GM08714 (cell line): ENCODE results near the gene SLC44A4.

Experiments used
- H3K4me3 ChIP-seq: fragments of 200-500 bp; sonication (Bioruptor generic); 2 replicates; pipeline ENCODE4 v1.5.1; 2014; ENCODE audit warnings: mild to moderate bottlenecking, low read length, inconsistent platforms
- ZNF274 ChIP-seq: IDR thresholded peaks from 2 replicates; pipeline ENCODE4 v1.6.1; 2012; ENCODE audit warnings: mild to moderate bottlenecking, low read depth, low read length

The SLC44A4 gene

DNA sequence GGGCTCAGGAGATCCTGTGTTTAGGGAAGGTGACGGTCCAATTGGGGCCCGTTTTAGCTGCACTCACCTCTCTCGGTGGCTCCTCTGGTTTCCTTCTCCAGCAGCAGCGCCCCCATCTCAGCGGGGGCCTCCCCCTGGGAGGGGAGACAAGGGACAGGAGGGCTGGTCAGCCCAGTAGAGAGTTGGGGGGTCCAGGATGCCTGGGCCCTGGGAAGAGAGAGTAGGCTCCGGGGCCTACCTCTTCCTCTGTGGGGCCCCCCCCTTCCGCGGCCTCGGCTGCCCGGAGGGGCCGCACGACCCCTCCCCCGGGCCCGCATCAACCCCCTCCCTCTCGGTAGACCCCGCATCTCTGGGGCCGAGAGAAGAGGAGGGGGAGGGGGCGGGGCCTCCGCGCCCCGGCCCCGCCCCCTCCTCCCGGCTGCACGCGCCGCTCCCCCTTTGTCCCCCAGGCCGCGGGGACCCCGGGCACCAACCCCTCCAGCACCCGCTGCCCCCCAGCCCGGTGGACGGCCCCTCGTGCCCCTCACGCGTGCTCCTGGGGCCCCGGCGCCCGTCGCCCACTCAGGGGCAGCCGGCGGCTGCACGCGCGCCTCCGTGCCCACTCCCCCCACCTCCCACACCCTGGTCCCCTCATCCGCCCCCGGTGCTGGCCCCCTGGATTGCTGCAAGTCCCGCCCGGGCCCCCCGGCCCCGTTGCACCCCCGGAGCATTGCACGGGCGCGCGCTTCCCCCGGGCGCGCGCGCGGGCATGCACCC, 18.2 kb upstream of the SLC44A4 start:
- H3K4me3 ChIP-seq = peak overlapping the region; percentile 95
- no peak for TF ChIP-seq ZNF274

DNA sequence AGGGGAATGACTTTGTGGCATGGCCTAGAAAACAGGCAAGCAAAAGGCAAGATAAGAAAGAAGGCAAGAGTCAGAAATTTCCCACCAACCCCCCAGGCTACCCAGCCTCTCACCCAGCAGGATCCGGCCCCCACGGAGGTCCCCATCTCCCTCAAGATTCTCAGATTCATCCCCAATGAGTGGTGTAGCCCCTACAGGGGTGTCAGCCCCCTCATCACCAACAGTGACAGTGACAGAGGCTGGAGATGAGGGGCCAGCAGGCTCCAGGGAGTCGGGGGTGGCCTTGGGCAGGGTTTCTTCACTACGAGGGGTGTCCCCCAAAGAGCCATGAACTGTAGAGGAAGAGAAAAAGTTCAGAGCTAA, 17.7 kb upstream of the SLC44A4 start:
- peak overlapping the region; percentile 95 for H3K4me3 ChIP-seq
- no peak for TF ChIP-seq ZNF274

DNA sequence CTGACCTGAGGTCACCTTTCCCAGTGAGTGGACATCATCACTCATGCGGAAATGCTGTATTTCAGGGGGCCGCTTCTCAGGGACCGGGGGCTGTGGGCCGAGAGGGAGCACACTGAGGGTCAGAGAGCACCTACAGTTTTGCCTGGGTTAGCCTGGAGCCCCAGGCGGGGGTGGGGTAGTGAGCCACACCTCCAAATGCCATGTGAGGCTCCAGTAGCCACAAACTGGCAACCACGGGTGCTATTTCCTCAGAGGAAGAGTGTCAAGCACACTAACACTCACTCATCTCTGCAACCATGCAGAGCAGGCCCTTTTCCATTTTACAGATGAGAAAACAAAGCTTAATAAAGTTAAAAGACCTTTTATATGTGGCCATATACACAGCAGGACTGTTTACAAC, 14.0 kb upstream of the SLC44A4 start:
- no peak overlapping the region for H3K4me3 ChIP-seq
- TF ChIP-seq ZNF274 = no peak

DNA sequence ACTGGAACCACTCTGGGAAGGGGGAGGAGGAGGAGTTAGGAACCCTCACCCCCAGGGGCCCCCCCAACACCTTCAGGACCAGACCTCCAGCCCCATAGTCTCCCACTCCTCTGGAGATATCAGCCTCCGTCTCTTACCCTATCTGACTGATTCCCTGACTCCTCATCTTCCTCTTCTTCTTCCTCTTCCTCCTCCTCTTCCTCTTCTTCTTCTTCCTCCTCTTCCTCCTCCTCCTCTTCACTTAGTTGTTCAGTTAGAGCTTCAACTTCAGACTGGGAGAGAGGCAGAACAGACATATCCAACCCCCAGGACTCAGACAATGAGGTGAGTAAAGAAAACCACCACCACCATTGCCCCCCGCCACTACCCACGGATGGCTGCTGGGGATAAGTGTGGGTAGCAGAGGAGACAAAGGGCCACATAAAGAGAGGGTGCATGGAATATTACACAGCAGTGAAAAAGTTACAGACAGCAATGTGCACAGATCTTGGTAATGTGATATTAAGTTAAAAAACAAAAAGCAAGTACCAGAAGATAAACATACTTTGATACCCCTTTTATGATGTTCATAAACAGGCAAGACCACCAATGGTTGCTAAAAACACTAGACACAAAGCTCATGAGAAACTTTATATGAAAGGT, 10.7 kb upstream of the SLC44A4 start:
- H3K4me3 ChIP-seq = no peak overlapping the region

DNA sequence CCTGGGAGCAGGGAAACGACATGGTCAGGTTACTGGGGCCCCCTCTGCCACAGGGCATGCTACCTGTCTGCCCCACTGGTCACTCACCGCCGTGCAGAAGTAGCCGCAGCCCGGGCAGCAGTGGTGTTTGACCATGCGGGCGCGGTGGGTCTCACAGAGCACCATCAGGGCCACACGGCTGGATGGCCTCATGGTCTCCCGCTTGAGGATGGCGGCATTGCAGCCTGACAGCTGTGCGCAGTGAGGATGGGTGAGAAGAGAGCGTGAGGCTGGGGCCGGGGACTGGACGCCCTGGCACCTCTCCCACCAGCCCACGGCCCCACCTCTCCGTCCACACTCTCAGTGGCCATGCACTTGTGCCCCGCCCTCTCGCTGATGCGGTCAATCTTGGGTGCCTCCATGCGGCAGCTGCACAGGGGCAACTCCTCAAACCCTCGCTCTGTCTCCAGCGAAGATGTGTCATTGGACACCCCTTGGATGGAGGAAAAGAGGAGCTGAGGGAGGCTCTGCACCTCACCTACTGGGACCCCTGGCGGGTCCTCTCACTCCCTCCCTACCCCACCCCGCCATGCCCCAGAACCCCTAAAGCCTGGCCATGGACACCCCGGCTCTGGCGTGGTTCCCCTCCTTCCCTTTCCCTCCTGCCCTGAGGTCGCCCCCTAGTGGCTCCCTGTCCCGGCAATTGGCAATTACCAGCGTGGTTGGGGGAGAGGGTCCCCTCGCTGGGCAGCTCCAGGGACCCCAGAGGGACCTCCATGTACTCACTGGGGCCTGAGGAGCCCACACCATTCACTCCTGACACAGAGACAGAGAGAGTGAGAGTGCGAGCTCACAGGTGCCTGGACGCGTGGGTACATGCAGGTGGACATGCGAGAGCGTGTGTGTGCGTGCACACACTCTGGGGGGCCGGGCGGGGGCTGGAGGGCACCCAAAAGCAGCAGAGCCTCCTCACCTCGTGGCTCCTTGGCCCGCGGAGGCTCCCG, 9.8 kb upstream of the SLC44A4 start:
- TF ChIP-seq ZNF274 = no peak
- H3K4me3 ChIP-seq = no peak overlapping the region

More for the DNA sequence above, 10.7 kb upstream of the SLC44A4 start:
- TF ChIP-seq ZNF274 = no peak

DNA sequence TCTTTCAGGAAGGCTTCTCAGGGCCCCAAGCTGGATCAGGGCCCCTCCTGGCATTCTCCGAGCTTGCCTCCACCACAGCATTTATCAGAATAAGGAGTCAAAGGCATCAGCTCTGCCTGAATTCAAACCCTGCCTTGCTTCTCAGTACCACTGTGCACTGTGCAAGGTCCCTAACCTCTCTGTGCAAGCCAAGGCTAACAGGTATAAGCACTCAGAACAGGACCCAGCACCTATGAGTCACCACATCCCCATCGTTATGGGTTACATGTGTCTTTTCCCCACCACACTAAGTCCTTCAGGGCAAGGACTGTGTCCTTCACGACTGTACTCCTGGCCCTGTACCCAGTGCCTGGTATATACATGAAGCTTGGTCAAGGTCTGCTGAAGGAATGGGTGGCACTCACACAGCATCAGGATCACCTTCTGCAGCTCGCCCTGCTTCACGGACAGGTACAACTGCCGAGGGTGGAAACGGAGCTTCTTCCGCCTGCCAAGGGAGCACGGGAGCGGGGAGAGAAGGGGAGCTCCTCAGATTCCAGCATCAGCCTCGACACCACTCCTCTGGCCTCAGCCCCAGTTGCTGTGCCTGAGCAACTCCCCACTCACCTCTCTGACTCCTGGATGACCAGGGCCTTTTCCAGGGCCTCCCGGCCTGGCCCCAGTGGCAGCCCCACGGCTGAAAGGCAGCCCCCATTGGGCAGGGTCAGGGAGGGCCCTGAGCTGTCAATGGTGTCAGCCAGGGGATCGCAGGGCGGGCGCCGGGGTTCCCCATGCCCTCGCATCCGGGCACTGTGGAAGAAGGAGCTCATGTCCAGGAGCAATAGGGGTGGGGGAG, 8.6 kb upstream of the SLC44A4 start:
- no peak for TF ChIP-seq ZNF274
- H3K4me3 ChIP-seq = no peak overlapping the region

DNA sequence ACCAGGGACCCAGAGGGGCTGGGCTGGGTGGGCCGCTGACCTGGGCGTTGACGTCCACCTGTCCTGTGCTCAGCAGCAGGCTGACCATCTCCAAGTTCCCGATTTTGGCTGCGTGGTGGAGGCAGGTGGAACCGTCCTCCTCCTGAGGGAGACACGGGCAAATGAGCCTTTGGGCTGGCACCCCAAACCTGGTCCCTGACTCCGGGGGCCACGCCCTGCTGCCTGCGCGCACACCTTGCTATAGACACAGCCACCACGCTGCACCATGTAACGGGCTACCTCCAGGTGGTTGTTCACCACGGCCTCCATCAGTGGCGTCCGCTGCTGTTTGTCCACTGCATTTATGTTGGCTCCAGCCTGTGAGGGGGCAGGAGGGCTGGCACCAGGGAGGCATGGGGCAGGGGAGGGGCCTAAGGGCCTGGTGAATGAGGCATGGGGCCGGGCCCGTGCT, 7.8 kb upstream of the SLC44A4 start:
- H3K4me3 ChIP-seq = no peak overlapping the region
- no peak for TF ChIP-seq ZNF274

DNA sequence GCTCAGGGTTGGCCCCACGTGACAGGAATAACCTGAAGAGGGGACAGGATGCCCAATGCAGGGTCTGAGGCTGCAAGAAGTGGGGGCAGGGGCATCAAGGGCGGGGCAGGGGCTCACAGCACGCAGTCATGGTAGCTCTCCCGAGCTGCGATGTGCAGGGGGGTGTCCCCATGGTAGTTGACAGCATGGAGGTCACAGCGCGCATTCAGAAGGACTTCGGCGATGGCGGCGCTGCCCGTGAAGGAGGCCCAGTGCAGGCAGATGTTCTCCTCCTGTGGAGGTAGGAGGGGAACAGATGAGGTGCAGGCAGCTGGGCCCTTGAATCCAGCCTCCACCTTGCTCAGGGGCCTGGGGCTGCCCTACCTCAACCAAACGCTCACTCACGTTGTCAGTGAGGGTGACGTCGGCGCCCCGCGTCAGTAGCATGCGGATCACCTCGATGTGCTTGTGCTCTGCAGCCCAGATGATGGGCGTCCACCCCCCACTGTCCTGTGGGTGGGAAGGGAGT, 5.8 kb upstream of the SLC44A4 start:
- H3K4me3 ChIP-seq = no peak overlapping the region
- no peak for TF ChIP-seq ZNF274

DNA sequence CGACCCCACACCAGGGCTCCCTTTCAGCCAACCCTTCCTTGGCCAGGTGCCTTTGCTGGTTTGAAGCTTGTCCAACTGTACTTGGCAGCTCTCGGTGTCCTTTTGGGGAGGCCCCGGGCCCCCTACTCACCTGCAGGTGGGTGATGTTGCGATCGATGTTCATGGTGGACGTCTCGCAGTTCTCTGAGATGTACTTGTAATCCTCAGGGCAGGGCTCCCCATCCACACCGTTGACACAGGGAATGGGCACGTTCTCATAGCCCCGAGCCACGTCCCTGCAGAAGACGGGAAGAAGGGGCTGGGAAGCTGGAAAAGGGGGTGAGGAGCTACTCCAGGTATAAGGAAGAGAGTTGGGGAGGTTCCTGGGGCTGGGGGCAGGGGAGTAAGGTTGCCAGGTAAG, 4.9 kb upstream of the SLC44A4 start:
- no peak overlapping the region for H3K4me3 ChIP-seq
- TF ChIP-seq ZNF274 = no peak

DNA sequence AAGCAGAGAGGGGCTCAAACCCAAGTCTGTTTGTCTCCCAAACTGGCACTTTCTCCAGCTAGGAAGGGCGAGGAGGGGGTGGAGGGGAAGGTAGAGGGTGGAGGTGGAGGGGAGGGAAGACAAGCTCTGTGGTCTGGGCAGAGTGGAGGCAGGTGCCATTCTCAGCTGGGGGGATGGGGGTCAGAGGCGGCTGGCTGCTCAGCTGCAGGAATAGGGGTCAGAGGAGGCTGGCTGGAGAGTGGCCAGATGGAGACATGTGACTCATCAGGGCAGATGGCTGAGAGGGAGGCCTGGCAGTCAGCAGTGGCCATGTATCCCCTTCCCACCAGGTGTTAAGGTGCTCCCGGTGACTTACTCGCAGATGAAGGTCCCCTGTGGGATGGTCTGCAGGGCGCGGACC, 3.5 kb upstream of the SLC44A4 start:
- H3K4me3 ChIP-seq = no peak overlapping the region
- no peak for TF ChIP-seq ZNF274

DNA sequence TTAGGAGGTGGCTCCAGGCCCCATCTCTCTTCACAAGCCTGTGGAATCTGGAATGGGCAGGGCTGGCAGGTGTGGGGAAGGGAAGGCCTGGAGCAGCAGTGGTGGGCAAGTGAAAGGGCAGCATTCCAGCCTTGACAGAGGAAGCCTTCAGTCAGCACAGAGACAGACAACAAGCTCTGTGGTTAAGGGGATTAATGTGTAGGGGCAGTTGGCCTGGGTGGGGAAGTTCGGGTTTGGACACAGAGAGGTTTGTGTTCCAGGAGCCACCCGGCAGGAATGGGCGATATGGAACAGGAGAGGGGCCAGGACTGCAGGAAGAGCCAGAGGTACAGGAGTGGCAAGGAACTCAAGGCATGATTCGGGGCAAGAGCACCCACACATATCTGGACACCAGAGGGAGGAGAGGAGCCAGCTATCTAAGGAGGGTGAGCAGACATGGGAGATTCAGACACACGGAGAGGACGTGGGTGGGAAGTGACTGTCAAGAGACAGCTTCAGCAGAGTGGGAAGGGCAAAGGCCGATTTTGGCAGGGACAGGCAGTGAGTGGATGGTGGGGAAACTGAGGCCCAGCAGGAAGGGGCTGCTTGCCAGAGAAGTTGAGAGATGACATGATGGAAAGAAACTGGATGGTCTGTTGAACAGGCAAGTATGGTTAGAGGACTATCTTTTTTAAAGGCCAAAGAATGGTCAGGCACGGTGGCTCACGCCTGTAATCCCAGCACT, 2.5 kb upstream of the SLC44A4 start:
- no peak overlapping the region for H3K4me3 ChIP-seq
- no peak for TF ChIP-seq ZNF274

DNA sequence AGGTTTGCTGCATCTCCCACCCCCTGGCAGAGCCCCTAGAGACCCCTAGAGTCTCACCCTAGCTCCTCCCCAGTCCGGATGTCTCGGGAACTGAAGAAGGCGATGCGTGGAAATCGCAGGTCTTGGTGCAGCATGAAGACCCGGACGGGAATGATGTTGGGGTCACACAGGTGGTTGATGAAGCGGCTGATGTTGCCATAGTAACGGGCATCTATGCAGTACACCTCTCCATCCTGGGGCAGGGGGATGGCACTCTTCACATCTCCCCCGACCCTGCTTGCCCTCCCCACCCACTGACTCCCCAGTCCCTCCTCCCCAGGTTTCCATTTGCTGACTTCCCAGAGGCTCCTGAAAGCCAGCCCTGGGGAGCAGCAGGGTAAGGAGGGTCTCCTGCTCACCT, 1.8 kb upstream of the SLC44A4 start:
- TF ChIP-seq ZNF274 = no peak

DNA sequence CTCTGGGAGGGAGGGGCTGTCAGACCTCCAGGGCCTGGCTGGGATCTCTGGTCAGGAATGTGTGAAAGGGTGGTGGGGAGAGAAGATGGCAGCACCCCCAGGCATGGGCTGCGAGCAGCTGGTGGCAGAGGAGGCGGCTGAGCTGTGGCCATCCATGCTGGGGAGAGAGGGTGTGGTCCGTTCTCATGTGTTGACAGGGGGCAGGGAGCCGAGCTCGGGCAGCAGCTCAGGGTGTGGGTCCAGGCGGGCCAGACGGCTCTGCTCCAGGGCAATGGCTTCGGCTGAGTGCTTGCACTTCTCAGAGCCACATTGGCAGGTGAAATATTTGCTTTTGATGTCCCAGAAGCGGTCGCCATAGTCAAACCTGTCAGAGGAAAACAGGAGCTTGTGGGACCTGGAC, 1.1 kb upstream of the SLC44A4 start:
- no peak for TF ChIP-seq ZNF274
- H3K4me3 ChIP-seq = no peak overlapping the region

More for the DNA sequence above, 1.8 kb upstream of the SLC44A4 start:
- no peak overlapping the region for H3K4me3 ChIP-seq
